Neuronal stem cell (in vitro differentiated cells): Measurements from ENCODE around the gene DENR. TPM values are rescaled to one million over a fixed set of nuclear protein-coding genes. Genes with fewer than 3 reads are reported as not detected.
"Not testable (repeated sequence)": the region's sequence is repeated elsewhere in the genome, so short reads cannot be mapped to it uniquely, and the experiment has no call there.

ENCODE experiments used
- DNase-seq: peaks from one replicate; pipeline ENCODE4 v3.0.0-alpha.2; 2013; ENCODE audit warnings: low spot score
- H2AFZ ChIP-seq: one replicate; pipeline ENCODE4 v1.6.1; 2013; ENCODE audit warnings: mild to moderate bottlenecking, low read length, inconsistent platforms
- H2AK5ac ChIP-seq: 2 replicates; pipeline ENCODE4 v1.6.1; 2013; ENCODE audit warnings: low read depth, mild to moderate bottlenecking, inconsistent platforms, low read length, moderate library complexity, mixed read lengths
- H2BK120ac ChIP-seq: 2 replicates; pipeline ENCODE4 v1.6.1; 2013; ENCODE audit warnings: low read depth, mild to moderate bottlenecking, inconsistent platforms, low read length, moderate library complexity, mixed read lengths
- H2BK12ac ChIP-seq: one replicate; pipeline ENCODE4 v1.6.1; 2013; ENCODE audit warnings: low read length, inconsistent platforms
- H2BK15ac ChIP-seq: 2 replicates; pipeline ENCODE4 v1.6.1; 2013; ENCODE audit warnings: mild to moderate bottlenecking, low read length, inconsistent platforms, mixed read lengths
- H2BK5ac ChIP-seq: one replicate; pipeline ENCODE4 v1.6.1; 2013; ENCODE audit warnings: inconsistent platforms, mild to moderate bottlenecking, low read length, moderate library complexity
- H3K14ac ChIP-seq: one replicate; pipeline ENCODE4 v1.6.1; 2013; ENCODE audit warnings: low read length, inconsistent platforms
- H3K18ac ChIP-seq: 2 replicates; pipeline ENCODE4 v1.6.1; 2013; ENCODE audit warnings: low read length, inconsistent platforms
- H3K23ac ChIP-seq: 2 replicates; pipeline ENCODE4 v1.6.1; 2013; ENCODE audit warnings: low read depth, mild to moderate bottlenecking, mixed read lengths, low read length, inconsistent platforms; ENCODE audit not compliant: poor library complexity
- H3K27ac ChIP-seq: replicated peaks from 3 replicates; pipeline ENCODE4 v1.5.1; 2013; ENCODE audit warnings: low read length, inconsistent platforms
- H3K27me3 ChIP-seq, 3 experiments: 2 replicates each; pipeline ENCODE4 v1.6.1; 2013; ENCODE audit warnings: low read length in 3 of 3, mild to moderate bottlenecking in 2 of 3, inconsistent platforms in 1 of 3, low read depth in 1 of 3, mixed read lengths in 1 of 3, moderate library complexity in 1 of 3; ENCODE audit not compliant: control insufficient read depth in 3 of 3, insufficient read depth in 3 of 3
- H3K36me3 ChIP-seq, 2 donors: replicated peaks in 1 of 2; 2 replicates each; pipeline ENCODE4 v1.6.1; 2013; ENCODE audit warnings: low read length in 2 of 2; ENCODE audit not compliant: control insufficient read depth in 2 of 2, insufficient read depth in 2 of 2
- H3K4ac ChIP-seq: 2 replicates; pipeline ENCODE4 v1.6.1; 2013; ENCODE audit warnings: inconsistent platforms, mild to moderate bottlenecking, low read length, moderate library complexity
- H3K4me1 ChIP-seq, 2 donors: 1 replicate in 1 of 2; 2 replicates in 1 of 2; pipeline ENCODE4 v1.6.1; 2013; ENCODE audit warnings: low read length in 2 of 2, low read depth in 1 of 2; ENCODE audit not compliant: control insufficient read depth in 2 of 2, insufficient read depth in 1 of 2
- H3K4me2 ChIP-seq: one replicate; pipeline ENCODE4 v1.6.1; 2013; ENCODE audit warnings: mild to moderate bottlenecking, low read length, inconsistent platforms; ENCODE audit not compliant: insufficient read depth, poor library complexity, severe bottlenecking
- H3K4me3 ChIP-seq, 2 donors: 2 replicates each; pipeline ENCODE4 v1.5.1; 2013; ENCODE audit warnings: low read length in 2 of 2, mild to moderate bottlenecking in 2 of 2, inconsistent platforms in 1 of 2, moderate library complexity in 1 of 2
- H3K79me1 ChIP-seq: one replicate; pipeline ENCODE4 v1.6.1; 2013; ENCODE audit warnings: low read depth, mild to moderate bottlenecking, inconsistent platforms, low read length, moderate library complexity
- H3K9ac ChIP-seq: one replicate; pipeline ENCODE4 v1.6.1; 2013; ENCODE audit warnings: mild to moderate bottlenecking, low read depth, low read length, inconsistent platforms; ENCODE audit not compliant: poor library complexity
- H3K9me3 ChIP-seq, 2 donors: replicated peaks in 1 of 2; 2 replicates each; pipeline versions ENCODE3 to v1.6.1; 2013; ENCODE audit warnings: low read length in 2 of 2, mild to moderate bottlenecking in 2 of 2, inconsistent platforms in 1 of 2, low read depth in 1 of 2, mixed read lengths in 1 of 2, moderate library complexity in 1 of 2; ENCODE audit not compliant: control insufficient read depth in 2 of 2, insufficient read depth in 1 of 2
- H4K8ac ChIP-seq: one replicate; pipeline ENCODE4 v1.6.1; 2013; ENCODE audit warnings: low read depth, mild to moderate bottlenecking, inconsistent platforms, low read length, moderate library complexity
- H4K91ac ChIP-seq: one replicate; pipeline ENCODE4 v1.6.1; 2013; ENCODE audit warnings: low read length, low read depth, mild to moderate bottlenecking, inconsistent platforms; ENCODE audit not compliant: poor library complexity
- WGBS, 2 donors: extraction: QIAGEN DNeasy Blood & Tissue Kit; methylation state at CpG; one replicate each; pipeline ENCODE4 v1.1.7; 2013; ENCODE audit warnings: missing lambda C conversion rate in 2 of 2, mixed read lengths in 1 of 2; ENCODE audit not compliant: insufficient read length in 2 of 2, insufficient replicate concordance in 1 of 2; ENCODE audit errors: extremely low coverage in 2 of 2; 5-methylcytosine and 5-hydroxymethylcytosine counted together
- polyA plus RNA-seq, 2 experiments: library from polyadenylated mRNA; stranded (reverse); fragments of 200-250 nt; gene quantifications; one replicate each; pipeline ENCODE4 v1.2.3, GENCODE V29; 2013

The DENR gene, protein sequence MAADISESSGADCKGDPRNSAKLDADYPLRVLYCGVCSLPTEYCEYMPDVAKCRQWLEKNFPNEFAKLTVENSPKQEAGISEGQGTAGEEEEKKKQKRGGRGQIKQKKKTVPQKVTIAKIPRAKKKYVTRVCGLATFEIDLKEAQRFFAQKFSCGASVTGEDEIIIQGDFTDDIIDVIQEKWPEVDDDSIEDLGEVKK
- polyA plus RNA-seq (2013, experiment 1 of 2), result 47.2 TPM
- 49.2 TPM for polyA plus RNA-seq (2013, experiment 2 of 2)

- peak within 1 kb of the TSS; percentile 92 for H3K9ac ChIP-seq
- H2AFZ ChIP-seq, result peak within 1 kb of the TSS; percentile 92
- no peak within 1 kb of the TSS for H2BK15ac ChIP-seq
- H2BK5ac ChIP-seq, result peak within 1 kb of the TSS; percentile 72
- DNase-seq, result peak; percentile 98
- H3K27ac ChIP-seq, result peak within 1 kb of the TSS; percentile 63
- H3K18ac ChIP-seq, result peak within 1 kb of the TSS; percentile 96
- no peaks in the 10 kb centered on the region for H3K27me3 ChIP-seq
- H3K4ac ChIP-seq, result no peak within 1 kb of the TSS
- no CpG with 5 or more reads among the region's 73 CpGs for WGBS, 2 donors
- H4K91ac ChIP-seq, result no peak within 1 kb of the TSS
- H3K4me3 ChIP-seq, result peak within 1 kb of the TSS; percentile 84
- peak within 1 kb of the TSS; percentile 84 for H3K4me2 ChIP-seq
- peaks cover 15 to 40% of the 10 kb centered on the region in 2 donors for H3K36me3 ChIP-seq
- peak within 1 kb of the TSS; percentile 98 for H3K23ac ChIP-seq
- no peak within 1 kb of the TSS for H4K8ac ChIP-seq
- H3K4me1 ChIP-seq, result peaks cover 7 to 12% of the 10 kb centered on the region in 2 donors
- peaks cover 5% of the 10 kb centered on the region for H3K79me1 ChIP-seq
- H3K9me3 ChIP-seq, result no peaks in the 10 kb centered on the region
- no peak within 1 kb of the TSS for H2BK120ac ChIP-seq
- no peak within 1 kb of the TSS for H2AK5ac ChIP-seq
- H3K14ac ChIP-seq, result no peak within 1 kb of the TSS
- no peak within 1 kb of the TSS for H2BK12ac ChIP-seq
These were observed at the start of gene DENR for GRCh38 chr12:122752464-122753318. DENR (plus strand) TSS chr12:122752824; CDS start chr12:122753702, 878 bp downstream.

- H3K23ac ChIP-seq, H3K9me3 ChIP-seq, H3K36me3 ChIP-seq, H4K8ac ChIP-seq, H3K79me1 ChIP-seq, H2BK15ac ChIP-seq, H3K9ac ChIP-seq, H4K91ac ChIP-seq, DNase-seq, H3K4me2 ChIP-seq, H2BK12ac ChIP-seq, H2AFZ ChIP-seq, H2BK120ac ChIP-seq, H3K27me3 ChIP-seq, H3K4ac ChIP-seq, H3K14ac ChIP-seq, H3K4me1 ChIP-seq, H3K27ac ChIP-seq, H3K18ac ChIP-seq, H2AK5ac ChIP-seq, H2BK5ac ChIP-seq: not testable (repeated sequence)
- peak within 1 kb of the TSS in 1 of 2 donors; percentile 54 for H3K4me3 ChIP-seq
- WGBS, 2 donors, result no CpG with 5 or more reads among the region's 22 CpGs
These were observed 49.6 kb upstream of the DENR start, which contains the start of gene HCAR2 for GRCh38 chr12:122702890-122703611. HCAR2 (minus strand) TSS chr12:122703357; CDS start chr12:122703283, 74 bp downstream.

DNA sequence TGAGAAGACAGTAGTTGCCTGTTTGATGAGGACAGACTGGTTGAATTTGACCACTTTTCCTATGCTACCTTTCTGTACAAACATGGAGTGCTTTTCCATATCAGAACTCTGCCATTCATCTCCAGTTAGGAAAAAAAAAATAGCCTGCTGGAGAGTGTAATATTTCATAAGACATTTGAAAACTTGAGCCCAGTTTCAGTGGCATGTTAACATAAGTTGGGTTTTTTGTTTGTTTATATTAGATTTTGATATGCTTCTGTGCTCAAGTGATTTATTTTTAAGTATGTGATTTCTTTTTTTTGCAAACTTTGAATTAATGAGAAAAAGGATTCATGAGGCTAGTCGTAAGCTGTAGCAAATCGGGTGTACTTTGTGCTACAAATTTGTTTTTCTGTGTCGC, 48.8 kb upstream of the DENR start:
- not testable (repeated sequence) for H3K4me1 ChIP-seq, H3K36me3 ChIP-seq, H2BK15ac ChIP-seq, H3K4me2 ChIP-seq, H3K4ac ChIP-seq, H2AFZ ChIP-seq, H3K27me3 ChIP-seq, H3K18ac ChIP-seq, H2AK5ac ChIP-seq, H3K4me3 ChIP-seq, H3K79me1 ChIP-seq, H2BK12ac ChIP-seq, H3K14ac ChIP-seq, H3K9me3 ChIP-seq, H2BK5ac ChIP-seq, H3K9ac ChIP-seq, H3K27ac ChIP-seq, H2BK120ac ChIP-seq, H3K23ac ChIP-seq, H4K8ac ChIP-seq, H4K91ac ChIP-seq, DNase-seq
- no CpG with 5 or more reads among the region's 3 CpGs for WGBS, 2 donors
